ENCODE data around the gene TSPAN18. TPM values are rescaled to one million over a fixed set of nuclear protein-coding genes. Genes with fewer than 3 reads are reported as not detected.

TSPAN18 gene
- total and polyA plus RNA-seq, 2 of the 8 experiments (the other 6 are each of a cell fraction or from before 2014, with no cell fraction given) = 5.2 to 10.2 TPM

GRCh38 chr11:44952500-44953260, 225.9 kb downstream of the TSPAN18 start (continued):
- TF ChIP-seq E2F6 (IDR thresholded peaks at IDR 0.05) = no peak
- no peak for TF ChIP-seq RFX5 (IDR thresholded peaks at IDR 0.05; ENCODE audit: borderline replicate concordance, low read depth, low read length)
- no peak for TF ChIP-seq CHD2 (IDR thresholded peaks at IDR 0.05; ENCODE audit: low read length)
- TF ChIP-seq SP4 (IDR thresholded peaks at IDR 0.05; ENCODE audit: low read length) = no peak
- no peak for TF ChIP-seq TBP (IDR thresholded peaks at IDR 0.05; ENCODE audit: low read depth, low read length)
- TF ChIP-seq ZNF274 (IDR thresholded peaks at IDR 0.05; ENCODE audit: borderline replicate concordance, extremely low read depth, low read length) = no peak
- no peak for TF ChIP-seq YY1 (IDR thresholded peaks at IDR 0.05; ENCODE audit: low read depth, low read length)
- TF ChIP-seq TEAD4 (IDR thresholded peaks at IDR 0.05; ENCODE audit: low read depth, low read length) = no peak
- no peak for TF ChIP-seq CHD7 (IDR thresholded peaks at IDR 0.05; ENCODE audit: insufficient replicate concordance, low read length)
